ENCODE measurements around the gene CACNB2.

Gene CACNB2

GRCh38 chr10:18368682-18369081, 228.5 kb downstream of the CACNB2 start:
- 83% methylated on average over 1 of the region's 1 CpG; no CpG with 5 or more reads in 1 of the 2 experiments for WGBS, 2 experiments
- H3K27me3 ChIP-seq (ENCODE audit: control insufficient read depth, insufficient read depth, low read length, poor library complexity, severe bottlenecking) = no peaks in the 10 kb centered on the region
- no peaks in the 10 kb centered on the region for H3K9me3 ChIP-seq (ENCODE audit: control insufficient read depth, low read length)
- H3K36me3 ChIP-seq (ENCODE audit: control insufficient read depth, insufficient read depth, low read length) = no peaks in the 10 kb centered on the region
- no peaks in the 10 kb centered on the region for H3K4me1 ChIP-seq (ENCODE audit: control insufficient read depth, insufficient read depth, low read length)
- H3K27ac ChIP-seq (ENCODE audit: insufficient read depth, low read depth, low read length, poor library complexity, severe bottlenecking) = no peak overlapping the region
- no peak overlapping the region for H3K4me3 ChIP-seq (ENCODE audit: insufficient read depth, low read depth, low read length)

DNA sequence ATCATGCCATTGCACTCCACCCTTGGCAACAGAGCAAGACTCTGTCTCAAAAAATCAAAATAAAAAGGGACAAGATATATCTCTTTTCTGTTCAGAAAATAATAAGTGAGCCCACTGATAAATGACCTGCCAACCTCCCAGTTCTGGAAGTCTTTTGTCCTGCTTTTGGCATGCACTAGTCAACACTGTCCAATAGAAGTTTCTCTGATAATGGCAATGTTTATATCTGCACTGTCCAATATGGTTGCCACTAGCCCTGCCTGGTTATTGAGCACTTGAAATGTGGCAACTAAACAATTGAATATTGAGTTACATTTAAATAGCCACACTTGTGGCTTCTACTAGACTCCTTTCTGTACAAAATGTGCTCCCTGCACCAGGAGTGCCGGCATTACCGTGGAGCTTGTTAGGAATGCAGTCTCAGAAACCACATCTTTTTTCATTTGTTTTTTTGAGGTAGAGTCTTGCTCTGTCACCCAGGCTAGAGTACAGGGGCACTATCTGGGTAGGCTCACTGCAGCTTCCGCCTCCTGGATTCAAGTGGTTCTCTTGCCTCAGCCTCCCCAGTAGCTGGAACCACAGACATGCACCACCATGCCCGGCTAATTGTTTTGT, 229.7 kb downstream of the CACNB2 start:
- 93 to 95% methylated on average over 4 of the region's 4 CpGs for WGBS, 2 experiments

DNA sequence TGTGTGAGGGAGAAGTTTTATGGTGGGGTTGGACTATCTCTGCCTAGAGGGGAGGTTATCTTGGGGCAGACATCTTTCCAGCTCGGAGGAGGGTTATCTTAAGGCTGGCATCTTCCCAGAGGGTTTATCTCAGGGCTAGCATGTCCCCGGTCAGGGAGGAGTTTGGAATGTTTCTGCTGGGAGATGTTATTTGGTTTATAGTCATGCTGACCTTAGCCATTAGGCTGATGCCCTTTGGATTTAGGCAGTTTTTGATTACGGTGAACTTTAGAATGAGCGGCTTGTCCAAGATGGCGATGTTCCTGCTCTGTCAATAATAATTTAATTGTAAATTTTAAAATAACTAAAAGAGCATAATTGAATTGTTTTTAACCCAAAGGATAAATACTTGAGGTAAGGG, 236.4 kb downstream of the CACNB2 start:
- Histone ChIP-seq H3K27me3 (ENCODE audit: control insufficient read depth, insufficient read depth, low read length, poor library complexity, severe bottlenecking) (no peaks in the 10 kb centered on the region), H3K9me3 (ENCODE audit: control insufficient read depth, low read length) (no peaks in the 10 kb centered on the region), H3K4me3 (ENCODE audit: insufficient read depth, low read depth, low read length) (no peak overlapping the region), H3K36me3 (ENCODE audit: control insufficient read depth, insufficient read depth, low read length) (no peaks in the 10 kb centered on the region), H3K27ac (ENCODE audit: insufficient read depth, low read depth, low read length, poor library complexity, severe bottlenecking) (no peak overlapping the region), H3K4me1 (ENCODE audit: control insufficient read depth, insufficient read depth, low read length) (no peaks in the 10 kb centered on the region)
- WGBS, 2 experiments = 91% methylated on average over 3 of the region's 5 CpGs

More for the DNA sequence above, 229.7 kb downstream of the CACNB2 start:
- Histone ChIP-seq H3K4me3 (ENCODE audit: insufficient read depth, low read depth, low read length) (no peak overlapping the region), H3K9me3 (ENCODE audit: control insufficient read depth, low read length) (no peaks in the 10 kb centered on the region), H3K27me3 (ENCODE audit: control insufficient read depth, insufficient read depth, low read length, poor library complexity, severe bottlenecking) (no peaks in the 10 kb centered on the region), H3K4me1 (ENCODE audit: control insufficient read depth, insufficient read depth, low read length) (no peaks in the 10 kb centered on the region), H3K27ac (ENCODE audit: insufficient read depth, low read depth, low read length, poor library complexity, severe bottlenecking) (no peak overlapping the region), H3K36me3 (ENCODE audit: control insufficient read depth, insufficient read depth, low read length) (no peaks in the 10 kb centered on the region)

DNA sequence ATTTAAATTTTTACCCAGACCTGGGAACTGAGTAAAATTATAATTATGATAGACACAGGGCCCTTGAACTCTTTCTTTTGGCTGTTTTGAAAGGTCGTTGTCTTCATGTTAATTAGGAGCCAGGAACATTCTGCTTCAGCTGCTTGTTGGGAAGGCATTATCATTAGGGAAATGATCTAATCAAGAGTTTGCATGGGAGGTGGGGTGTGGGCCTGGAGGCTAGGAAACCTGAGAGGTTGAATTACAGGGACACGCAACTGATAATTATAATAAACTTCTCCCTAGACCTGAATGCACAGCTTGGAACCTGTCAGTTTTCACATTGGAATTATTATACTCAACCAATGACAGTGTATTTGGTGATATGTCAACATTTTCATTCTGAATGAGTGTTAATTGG, 237.7 kb downstream of the CACNB2 start:
- no peaks in the 10 kb centered on the region for H3K27me3 ChIP-seq (ENCODE audit: control insufficient read depth, insufficient read depth, low read length, poor library complexity, severe bottlenecking)
- no peak overlapping the region for H3K4me3 ChIP-seq (ENCODE audit: insufficient read depth, low read depth, low read length)
- H3K27ac ChIP-seq (ENCODE audit: insufficient read depth, low read depth, low read length, poor library complexity, severe bottlenecking) = no peak overlapping the region
- no peaks in the 10 kb centered on the region for H3K36me3 ChIP-seq (ENCODE audit: control insufficient read depth, insufficient read depth, low read length)
- H3K4me1 ChIP-seq (ENCODE audit: control insufficient read depth, insufficient read depth, low read length) = no peaks in the 10 kb centered on the region
- WGBS, 2 experiments = 45 to 73% methylated on average over 1 to 2 of the region's 2 CpGs
- no peaks in the 10 kb centered on the region for H3K9me3 ChIP-seq (ENCODE audit: control insufficient read depth, low read length)

- H3K4me3 ChIP-seq (ENCODE audit: insufficient read depth, low read depth, low read length) = no peak overlapping the region
- H3K27me3 ChIP-seq (ENCODE audit: control insufficient read depth, insufficient read depth, low read length, poor library complexity, severe bottlenecking) = no peaks in the 10 kb centered on the region
- no peaks in the 10 kb centered on the region for H3K36me3 ChIP-seq (ENCODE audit: control insufficient read depth, insufficient read depth, low read length)
- WGBS, 2 experiments = 94 to 95% methylated on average over 2 of the region's 2 CpGs
- no peaks in the 10 kb centered on the region for H3K9me3 ChIP-seq (ENCODE audit: control insufficient read depth, low read length)
- no peak overlapping the region for H3K27ac ChIP-seq (ENCODE audit: insufficient read depth, low read depth, low read length, poor library complexity, severe bottlenecking)
- H3K4me1 ChIP-seq (ENCODE audit: control insufficient read depth, insufficient read depth, low read length) = no peaks in the 10 kb centered on the region
These were observed 238.5 kb downstream of the CACNB2 start for GRCh38 chr10:18378766-18379165.

GRCh38 chr10:18381679-18382078, 241.5 kb downstream of the CACNB2 start:
- Histone ChIP-seq H3K4me1 (ENCODE audit: control insufficient read depth, insufficient read depth, low read length) (no peaks in the 10 kb centered on the region), H3K9me3 (ENCODE audit: control insufficient read depth, low read length) (no peaks in the 10 kb centered on the region), H3K4me3 (ENCODE audit: insufficient read depth, low read depth, low read length) (no peak overlapping the region), H3K36me3 (ENCODE audit: control insufficient read depth, insufficient read depth, low read length) (no peaks in the 10 kb centered on the region), H3K27me3 (ENCODE audit: control insufficient read depth, insufficient read depth, low read length, poor library complexity, severe bottlenecking) (no peaks in the 10 kb centered on the region), H3K27ac (ENCODE audit: insufficient read depth, low read depth, low read length, poor library complexity, severe bottlenecking) (no peak overlapping the region)
- WGBS, 2 experiments = 91 to 97% methylated on average over 3 to 4 of the region's 5 CpGs

DNA sequence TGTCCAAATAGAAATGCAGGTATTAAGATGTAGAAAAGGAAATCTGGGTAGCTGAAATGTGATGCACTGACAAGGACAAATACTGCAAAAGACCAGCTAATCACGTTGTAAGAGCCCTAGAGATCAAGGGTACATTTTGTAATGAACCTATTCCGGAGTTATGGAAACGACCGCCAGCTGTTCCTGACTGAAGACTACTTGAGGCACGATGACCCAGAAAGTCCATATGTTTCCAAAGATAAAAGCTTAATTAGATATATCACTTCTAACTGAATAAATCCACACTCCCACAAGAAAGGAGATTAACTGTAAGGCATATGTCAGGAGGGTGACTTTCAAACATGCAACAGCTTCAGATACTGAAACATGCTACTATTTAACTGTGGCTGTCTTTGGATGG, 257.7 kb downstream of the CACNB2 start:
- H3K4me3 ChIP-seq (ENCODE audit: insufficient read depth, low read depth, low read length) = no peak overlapping the region
- no peaks in the 10 kb centered on the region for H3K9me3 ChIP-seq (ENCODE audit: control insufficient read depth, low read length)
- H3K4me1 ChIP-seq (ENCODE audit: control insufficient read depth, insufficient read depth, low read length) = no peaks in the 10 kb centered on the region
- no peak overlapping the region for H3K27ac ChIP-seq (ENCODE audit: insufficient read depth, low read depth, low read length, poor library complexity, severe bottlenecking)
- peaks cover 26% of the 10 kb centered on the region for H3K27me3 ChIP-seq (ENCODE audit: control insufficient read depth, insufficient read depth, low read length, poor library complexity, severe bottlenecking)
- H3K36me3 ChIP-seq (ENCODE audit: control insufficient read depth, insufficient read depth, low read length) = no peaks in the 10 kb centered on the region
- WGBS, 2 experiments = 88 to 89% methylated on average over 5 of the region's 5 CpGs

DNA sequence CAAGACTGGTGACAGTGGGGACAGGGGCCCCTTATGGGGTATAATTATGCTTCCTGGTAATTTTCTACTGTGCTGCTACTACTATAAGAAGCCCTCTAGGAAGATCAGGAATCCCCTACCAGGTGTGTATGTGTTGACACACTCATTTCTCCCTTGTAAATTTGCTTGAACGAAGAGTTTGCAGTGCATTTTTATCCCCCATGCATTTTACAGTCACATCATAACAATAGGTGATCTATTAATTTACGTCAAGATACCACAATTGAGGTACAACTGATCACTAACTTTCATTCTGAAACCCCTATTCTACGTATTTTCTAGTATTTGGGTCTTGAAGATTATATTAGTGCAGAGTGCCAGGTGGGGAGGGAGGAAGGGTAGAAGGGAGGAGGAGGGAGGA, 258.9 kb downstream of the CACNB2 start:
- WGBS, 2 experiments = 86 to 92% methylated on average over 2 to 3 of the region's 3 CpGs

GRCh38 chr10:18400201-18400905, 260.1 kb downstream of the CACNB2 start:
- no peaks in the 10 kb centered on the region for H3K9me3 ChIP-seq (ENCODE audit: control insufficient read depth, low read length)
- peak overlapping the region; percentile 28 for H3K4me3 ChIP-seq (ENCODE audit: insufficient read depth, low read depth, low read length)
- 15 to 19% methylated on average over 15 of the region's 17 CpGs for WGBS, 2 experiments
- H3K27me3 ChIP-seq (ENCODE audit: control insufficient read depth, insufficient read depth, low read length, poor library complexity, severe bottlenecking) = peaks cover 28% of the 10 kb centered on the region
- no peaks in the 10 kb centered on the region for H3K4me1 ChIP-seq (ENCODE audit: control insufficient read depth, insufficient read depth, low read length)
- H3K36me3 ChIP-seq (ENCODE audit: control insufficient read depth, insufficient read depth, low read length) = no peaks in the 10 kb centered on the region
- H3K27ac ChIP-seq (ENCODE audit: insufficient read depth, low read depth, low read length, poor library complexity, severe bottlenecking) = no peak overlapping the region

More for the DNA sequence above, 258.9 kb downstream of the CACNB2 start:
- Histone ChIP-seq H3K27ac (ENCODE audit: insufficient read depth, low read depth, low read length, poor library complexity, severe bottlenecking) (no peak overlapping the region), H3K9me3 (ENCODE audit: control insufficient read depth, low read length) (no peaks in the 10 kb centered on the region), H3K4me1 (ENCODE audit: control insufficient read depth, insufficient read depth, low read length) (no peaks in the 10 kb centered on the region), H3K27me3 (ENCODE audit: control insufficient read depth, insufficient read depth, low read length, poor library complexity, severe bottlenecking) (peaks cover 28% of the 10 kb centered on the region), H3K36me3 (ENCODE audit: control insufficient read depth, insufficient read depth, low read length) (no peaks in the 10 kb centered on the region), H3K4me3 (ENCODE audit: insufficient read depth, low read depth, low read length) (no peak overlapping the region)

DNA sequence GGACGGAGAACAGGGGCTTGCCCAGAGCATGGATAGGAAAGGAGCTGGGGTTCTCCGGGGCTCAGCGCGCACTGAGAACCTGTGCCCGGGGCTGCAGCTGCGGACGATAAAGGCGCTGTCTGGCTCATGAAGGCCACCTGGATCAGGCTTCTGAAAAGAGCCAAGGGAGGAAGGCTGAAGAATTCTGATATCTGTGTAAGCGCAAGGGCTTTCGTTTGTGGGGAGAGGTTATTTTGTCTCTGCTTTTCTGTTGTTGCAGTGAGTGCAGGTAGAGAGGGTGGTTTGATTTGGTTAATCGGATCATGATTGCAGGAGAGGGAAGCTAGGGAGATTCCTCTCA, 260.7 kb downstream of the CACNB2 start:
- Histone ChIP-seq H3K36me3 (ENCODE audit: control insufficient read depth, insufficient read depth, low read length) (no peaks in the 10 kb centered on the region), H3K4me1 (ENCODE audit: control insufficient read depth, insufficient read depth, low read length) (no peaks in the 10 kb centered on the region), H3K9me3 (ENCODE audit: control insufficient read depth, low read length) (no peaks in the 10 kb centered on the region), H3K27ac (ENCODE audit: insufficient read depth, low read depth, low read length, poor library complexity, severe bottlenecking) (no peak overlapping the region), H3K27me3 (ENCODE audit: control insufficient read depth, insufficient read depth, low read length, poor library complexity, severe bottlenecking) (peaks cover 28% of the 10 kb centered on the region), H3K4me3 (ENCODE audit: insufficient read depth, low read depth, low read length) (peak overlapping the region; percentile 28)
- 11 to 12% methylated on average over 11 of the region's 11 CpGs for WGBS, 2 experiments
